ENCODE measurements around the gene NTF4. TPM values are rescaled to one million over a fixed set of nuclear protein-coding genes. Genes with fewer than 3 reads are reported as not detected.

The NTF4 gene
- total and polyA plus RNA-seq, 2 of the 4 experiments (the other 2 are of a cell fraction) = 0.09 to 0.18 TPM

GRCh38 chr19:49061445-49061844 lies 3.2 kb downstream of the NTF4 start:
- Histone ChIP-seq H4K20me1 (ENCODE audit: insufficient read depth, low read length) (no peaks in the 10 kb centered on the region), H2AFZ (replicated peaks; ENCODE audit: low read length, poor library complexity) (no peak overlapping the region), H2AK5ac (ENCODE audit: low read depth, low read length) (no peak overlapping the region), H2AK9ac (replicated peaks; ENCODE audit: low read depth, low read length, poor library complexity) (no peak overlapping the region), H3K14ac (replicated peaks; ENCODE audit: low read depth, low read length) (no peak overlapping the region), H2BK120ac (ENCODE audit: low read depth, low read length) (no peak overlapping the region), H4K8ac (ENCODE audit: low read depth in 2 of 2, low read length in 2 of 2) (no peak overlapping the region), H4K91ac (ENCODE audit: insufficient read depth, low read depth, low read length) (no peak overlapping the region), H3K4me2 (ENCODE audit: low read depth, low read length) (no peak overlapping the region), H3K27ac (ENCODE audit: insufficient read depth, low read length) (no peak overlapping the region), H3K4me1 (ENCODE audit: control insufficient read depth, insufficient read depth, low read length) (peaks cover 5% of the 10 kb centered on the region; the same call in 1 of the 2 replicates), H2BK15ac (ENCODE audit: low read depth, low read length) (no peak overlapping the region), H3K18ac (ENCODE audit: low read depth, low read length) (no peak overlapping the region), H2BK20ac (ENCODE audit: low read depth, low read length) (no peak overlapping the region), H3K36me3 (ENCODE audit: control insufficient read depth, insufficient read depth, low read length) (no peaks in the 10 kb centered on the region), H3K27me3 (ENCODE audit: control insufficient read depth, insufficient read depth, low read length) (peaks cover 32% of the 10 kb centered on the region), H3K9me3 (ENCODE audit: control insufficient read depth, insufficient read depth, low read length) (no peaks in the 10 kb centered on the region), H2BK5ac (ENCODE audit: low read depth, low read length, poor library complexity, severe bottlenecking) (no peak overlapping the region), H3K56ac (ENCODE audit: extremely low read depth, insufficient read depth, low read length) (no peak overlapping the region), H3K4ac (ENCODE audit: low read depth, low read length) (no peak overlapping the region), H3K9ac (ENCODE audit: low read depth, low read length) (no peak overlapping the region), H4K5ac (ENCODE audit: low read depth, low read length) (no peak overlapping the region), H3K9me1 (ENCODE audit: insufficient read depth, low read length) (no peaks in the 10 kb centered on the region), H3K79me1 (ENCODE audit: low read depth in 1 of 2, low read length in 2 of 2) (peaks cover 0 to 5% of the 10 kb centered on the region in 2 experiments; a peak in 3 of 4 replicates), H3K23ac (ENCODE audit: low read depth, low read length) (no peak overlapping the region), H3K4me3 (ENCODE audit: insufficient read depth, low read depth, low read length) (no peak overlapping the region)
- BruUV-seq (replicated peaks) = no TSS peak
- ChIA-PET CTCF (no interaction called here), POLR2A (ENCODE audit: unreplicated experiment) (interaction anchor here (0.5 kb wide), 1 partner anchor 26 kb away, joined by 7 read pairs; no protein-coding TSS in a partner anchor)
- dilution Hi-C loops (cut with HindIII; ENCODE audit: low sequenced_read_pairs, unreplicated experiment) = no loop called here
- ATAC-seq (ENCODE audit: low read depth) = no peak
- intact Hi-C loops (cut with micrococcal nuclease) = no loop called here
- DNase-seq = no peak
- 74% methylated on average over 9 of the region's 25 CpGs; no CpG with 5 or more reads in 1 of the 2 experiments for WGBS, 2 experiments (ENCODE audit: extremely low coverage in 2 of 2, insufficient read length in 1 of 2)
- in situ Hi-C loops (cut with MboI; ENCODE audit: low sequenced_read_pairs) = no loop called here
- TF ChIP-seq CTCF (conservative IDR thresholded peaks at IDR 0.05; ENCODE audit: low read depth, low read length) (no peak), BHLHE40 (IDR thresholded peaks at IDR 0.05; ENCODE audit: low read depth, low read length) (no peak), USF2 (IDR thresholded peaks at IDR 0.05; ENCODE audit: low read depth, low read length) (no peak), FOS (IDR thresholded peaks at IDR 0.05; ENCODE audit: low read depth, low read length) (no peak), CHD1 (IDR thresholded peaks at IDR 0.05; ENCODE audit: low read depth, low read length) (no peak), CEBPB (IDR thresholded peaks at IDR 0.05; ENCODE audit: low read depth, low read length) (no peak), MAFK (IDR thresholded peaks at IDR 0.05; ENCODE audit: low read depth, low read length) (no peak), RFX5 (IDR thresholded peaks at IDR 0.05; ENCODE audit: low read depth, low read length) (no peak), POLR2A (IDR thresholded peaks at IDR 0.05; ENCODE audit: low read depth, low read length) (no peak), ELK1 (IDR thresholded peaks at IDR 0.05; ENCODE audit: borderline replicate concordance, low read depth, low read length) (no peak), SMC3 (IDR thresholded peaks at IDR 0.05; ENCODE audit: low read depth, low read length) (no peak), NFE2L2 (IDR thresholded peaks at IDR 0.05; ENCODE audit: low read depth, low read length) (no peak), MAZ (IDR thresholded peaks at IDR 0.05; ENCODE audit: borderline replicate concordance, low read depth, low read length) (no peak), RAD21 (IDR thresholded peaks at IDR 0.05; ENCODE audit: low read length) (no peak), MXI1 (IDR thresholded peaks at IDR 0.05; ENCODE audit: borderline replicate concordance, low read depth, low read length) (no peak), RCOR1 (IDR thresholded peaks at IDR 0.05; ENCODE audit: insufficient replicate concordance, low read length) (no peak)
